ENCODE results near the gene PLTP. TPM values are rescaled to one million over a fixed set of nuclear protein-coding genes. Genes with fewer than 3 reads are reported as not detected.

The PLTP gene
- total and polyA plus RNA-seq, 3 experiments from 2014 or later, result 0.45 to 3.2 (median 2.5) TPM

DNA sequence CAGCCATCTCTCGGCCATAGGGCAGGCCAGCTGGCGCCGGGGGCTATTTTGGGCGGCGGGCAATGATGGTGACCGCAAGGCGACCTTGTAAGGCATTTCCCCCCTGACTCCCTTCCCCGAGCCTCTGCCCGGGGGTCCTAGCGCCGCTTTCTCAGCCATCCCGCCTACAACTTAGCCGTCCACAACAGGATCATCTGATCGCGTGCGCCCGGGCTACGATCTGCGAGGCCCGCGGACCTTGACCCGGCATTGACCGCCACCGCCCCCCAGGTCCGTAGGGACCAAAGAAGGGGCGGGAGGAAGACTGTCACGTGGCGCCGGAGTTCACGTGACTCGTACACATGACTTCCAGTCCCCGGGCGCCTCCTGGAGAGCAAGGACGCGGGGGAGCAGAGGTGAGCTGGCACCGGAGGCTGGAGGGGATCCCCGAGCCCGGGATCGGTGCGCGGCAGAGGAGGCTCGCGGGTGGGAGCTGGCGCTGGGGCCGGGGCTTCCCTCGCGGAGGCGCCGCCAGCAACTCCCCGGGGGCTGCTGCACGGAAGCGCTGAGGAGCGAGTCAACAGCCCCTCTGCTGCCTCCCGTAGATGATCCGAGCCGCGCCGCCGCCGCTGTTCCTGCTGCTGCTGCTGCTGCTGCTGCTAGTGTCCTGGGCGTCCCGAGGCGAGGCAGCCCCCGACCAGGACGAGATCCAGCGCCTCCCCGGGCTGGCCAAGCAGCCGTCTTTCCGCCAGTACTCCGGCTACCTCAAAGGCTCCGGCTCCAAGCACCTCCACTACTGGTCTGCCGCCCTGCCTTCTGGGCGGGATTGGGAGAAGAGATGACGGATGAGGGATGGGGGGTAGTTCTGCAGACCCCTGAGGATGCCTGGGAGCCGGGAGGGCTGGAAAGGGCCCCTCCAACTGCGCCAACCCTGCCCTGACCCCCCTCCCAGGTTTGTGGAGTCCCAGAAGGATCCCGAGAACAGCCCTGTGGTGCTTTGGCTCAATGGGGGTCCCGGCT, 20.7 kb downstream of the PLTP start, which contains the start of the genes CTSA and NEURL2:
CTSA (plus strand) TSS at position 351 of the 999 bp plus-strand sequence; CDS start at position 585, 234 bp downstream.
NEURL2 (minus strand) TSS at position 224 of the 999 bp plus-strand sequence; CDS start at position 7, 217 bp downstream.
- no peaks in the 10 kb centered on the region for H3K9me3 Mint-ChIP-seq
- Histone ChIP-seq H3K4me1 (ENCODE audit: insufficient read depth, low read length) (peaks cover 23% of the 10 kb centered on the region), H3K4me3 (ENCODE audit: low read length) (peak within 1 kb of the TSS; percentile 85), H3K27ac (ENCODE audit: low read depth, low read length) (peak within 1 kb of the TSS; percentile 53), H3K9me3 (ENCODE audit: low read length) (no peaks in the 10 kb centered on the region), H3K36me3 (ENCODE audit: insufficient read depth, low read length) (no peaks in the 10 kb centered on the region), H3K27me3 (ENCODE audit: insufficient read depth, low read length, poor library complexity, severe bottlenecking) (no peaks in the 10 kb centered on the region)
- peak within 1 kb of the TSS; percentile 83 to 97 (median 91) for H3K27ac Mint-ChIP-seq
- peak; percentile 77 to 90 (median 81) for DNase-seq
- peaks cover 29 to 47% (median 39%) of the 10 kb centered on the region in 3 donors for H3K4me1 Mint-ChIP-seq
- peak within 1 kb of the TSS; percentile 87 to 95 (median 92) for H3K4me3 Mint-ChIP-seq
- no peaks in the 10 kb centered on the region for H3K27me3 Mint-ChIP-seq
- ChIA-PET POLR2A (interaction anchor here (1.0 to 2.6 kb wide), 7 partner anchors 10 to 80 kb away, joined by 3 to 28 read pairs (median 8); partner anchors contain the start of genes PCIF1, ZNF335 and ZSWIM1), CTCF (interaction anchor here (0.7 to 7.1 kb wide), 12 partner anchors 10 to 92 kb away, joined by 3 to 39 read pairs (median 4); partner anchors contain the start of genes PCIF1 and ZSWIM1)
- H3K36me3 Mint-ChIP-seq, result peaks cover 0 to 31% (median 4%) of the 10 kb centered on the region in 3 donors

DNA sequence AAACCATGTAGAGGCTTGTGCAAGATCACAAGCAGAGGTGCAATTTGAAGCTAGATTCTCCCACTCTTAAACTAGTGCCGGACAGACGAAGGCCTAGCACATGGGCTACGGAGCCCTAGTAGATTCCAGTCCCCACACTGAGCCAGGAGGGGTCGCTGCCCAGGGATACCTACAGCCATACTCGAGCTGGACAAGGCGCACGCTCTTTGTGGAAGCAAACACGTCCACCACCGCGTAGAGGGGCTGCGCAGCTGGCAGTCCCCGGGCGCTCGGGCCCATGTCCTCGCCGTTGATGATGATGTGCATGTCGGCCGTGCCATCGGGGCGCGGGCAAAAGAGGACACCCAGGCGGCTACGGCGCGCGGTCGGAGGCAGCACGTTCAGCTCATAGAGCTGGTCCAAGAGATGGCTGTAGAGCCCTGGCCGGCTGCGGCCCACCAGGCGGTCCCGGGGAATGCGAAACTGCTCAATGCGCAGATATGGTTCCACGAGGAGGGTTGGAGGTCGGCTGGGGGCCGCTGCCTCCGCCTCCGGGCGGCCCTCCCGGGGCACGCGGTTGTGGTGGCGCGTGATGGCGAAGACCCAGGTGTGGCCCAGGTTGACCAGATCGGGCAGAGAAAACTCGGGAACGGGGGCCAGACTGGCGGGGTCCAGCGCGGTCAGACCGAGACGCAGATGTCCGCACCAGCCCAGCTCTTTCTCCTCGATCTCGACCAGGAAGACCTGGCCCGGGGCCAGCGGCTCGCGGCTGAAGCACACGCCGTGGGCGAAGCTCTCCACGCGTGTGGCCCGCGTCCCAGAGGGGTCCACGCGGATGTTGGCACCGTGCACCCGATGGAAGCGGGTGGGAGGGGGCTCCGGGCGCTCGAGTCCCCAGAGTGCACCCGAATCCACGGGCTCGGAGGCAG, 21.6 kb downstream of the PLTP start:
- no peaks in the 10 kb centered on the region for H3K27me3 Mint-ChIP-seq
- H3K9me3 ChIP-seq (ENCODE audit: low read length), result no peaks in the 10 kb centered on the region
- no peaks in the 10 kb centered on the region for H3K9me3 Mint-ChIP-seq
- POLR2A ChIA-PET, result interaction anchor here (0.6 to 2.2 kb wide), 9 partner anchors 9 to 83 kb away, joined by 3 to 22 read pairs (median 3); partner anchors contain the start of genes PCIF1 and ZSWIM1
- H3K4me1 ChIP-seq (ENCODE audit: insufficient read depth, low read length), result peaks cover 23% of the 10 kb centered on the region
- H3K36me3 ChIP-seq (ENCODE audit: insufficient read depth, low read length), result no peaks in the 10 kb centered on the region
- peak overlapping the region; percentile 87 to 95 (median 92) for H3K4me3 Mint-ChIP-seq
- peaks cover 29 to 48% (median 41%) of the 10 kb centered on the region in 3 donors for H3K4me1 Mint-ChIP-seq
- DNase-seq, result peak in 4 of 5 donors; percentile 19 to 59 (median 36)
- no peaks in the 10 kb centered on the region for H3K27me3 ChIP-seq (ENCODE audit: insufficient read depth, low read length, poor library complexity, severe bottlenecking)
- peak overlapping the region; percentile 85 for H3K4me3 ChIP-seq (ENCODE audit: low read length)
- peak overlapping the region; percentile 63 to 97 (median 83) for H3K27ac Mint-ChIP-seq
- H3K27ac ChIP-seq (ENCODE audit: low read depth, low read length), result peak overlapping the region; percentile 53
- CTCF ChIA-PET, result interaction anchor here (0.8 to 7.1 kb wide), 13 partner anchors 9 to 91 kb away, joined by 3 to 39 read pairs (median 4); partner anchors contain the start of genes PCIF1 and ZSWIM1
- peaks cover 0 to 27% (median 4%) of the 10 kb centered on the region in 3 donors for H3K36me3 Mint-ChIP-seq

DNA sequence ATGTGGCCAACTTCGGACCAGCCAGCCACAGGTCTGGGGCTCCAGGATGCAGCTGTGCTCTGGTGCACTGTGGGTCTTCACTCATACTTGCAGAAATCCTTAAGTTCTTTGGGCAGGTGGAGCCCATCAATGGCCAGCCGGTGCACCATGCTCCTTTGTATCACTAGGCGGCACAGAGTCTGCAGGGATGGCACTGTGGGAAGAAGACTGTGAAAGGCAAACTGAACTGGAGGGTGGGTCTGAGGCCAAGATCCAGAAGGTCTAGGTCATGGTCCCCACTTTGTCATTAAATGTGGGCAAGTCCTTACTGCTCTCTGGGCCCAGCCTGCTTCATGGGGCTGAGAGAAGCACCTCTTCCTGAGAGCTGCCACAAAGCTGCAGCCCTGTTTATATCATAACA, 23.3 kb downstream of the PLTP start:
- H3K4me3 ChIP-seq (ENCODE audit: low read length), result no peak overlapping the region
- H3K4me1 ChIP-seq (ENCODE audit: insufficient read depth, low read length), result peaks cover 29% of the 10 kb centered on the region
- H3K9me3 ChIP-seq (ENCODE audit: low read length), result no peaks in the 10 kb centered on the region
- no peaks in the 10 kb centered on the region for H3K27me3 Mint-ChIP-seq
- POLR2A ChIA-PET, result no interaction called here
- peaks cover 4% of the 10 kb centered on the region for H3K36me3 ChIP-seq (ENCODE audit: insufficient read depth, low read length)
- CTCF ChIA-PET, result interaction anchor here (2.6 to 7.1 kb wide), 2 partner anchors 46 to 82 kb away, joined by 12 to 39 read pairs; partner anchors contain the start of gene PCIF1
- peaks cover 31 to 51% (median 47%) of the 10 kb centered on the region in 3 donors for H3K4me1 Mint-ChIP-seq
- DNase-seq, result no peak
- H3K27me3 ChIP-seq (ENCODE audit: insufficient read depth, low read length, poor library complexity, severe bottlenecking), result no peaks in the 10 kb centered on the region
- no peak overlapping the region for H3K27ac ChIP-seq (ENCODE audit: low read depth, low read length)
- H3K4me3 Mint-ChIP-seq, result peak overlapping the region in 3 of 7 donors; percentile 44 to 84 (median 48)
- peaks cover 0 to 25% (median 2%) of the 10 kb centered on the region in 3 donors for H3K36me3 Mint-ChIP-seq
- H3K9me3 Mint-ChIP-seq, result no peaks in the 10 kb centered on the region
- H3K27ac Mint-ChIP-seq, result peak overlapping the region in 3 of 8 donors; percentile 45 to 83 (median 70)

DNA sequence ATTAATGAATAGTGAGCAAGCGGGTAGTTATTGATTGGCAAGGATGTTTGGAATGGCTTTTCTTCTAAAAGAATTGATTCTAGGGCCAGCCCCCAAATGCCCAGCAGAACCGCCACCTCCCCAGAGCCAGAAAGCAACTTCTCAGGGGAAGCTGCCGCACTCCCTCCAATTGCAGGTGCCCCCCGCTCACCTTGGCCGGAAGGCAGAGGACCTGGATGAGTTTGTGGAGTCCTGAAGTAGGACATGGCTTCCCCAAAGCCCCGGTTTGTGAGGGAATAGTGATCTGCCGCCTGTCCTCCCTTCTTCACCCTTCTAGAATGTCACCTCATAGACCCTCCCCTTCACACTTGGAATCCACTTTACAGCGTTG, 24.6 kb downstream of the PLTP start, which contains the start of gene SPATA25:
SPATA25 (minus strand) TSS at position 277 of the 370 bp plus-strand sequence; CDS start at position 245, 32 bp downstream.
- CTCF ChIA-PET, result interaction anchor here (7.1 kb wide), 1 partner anchor 47 kb away, joined by 39 read pairs; the partner anchor contains the start of gene PCIF1
- no peaks in the 10 kb centered on the region for H3K27me3 Mint-ChIP-seq
- H3K9me3 Mint-ChIP-seq, result no peaks in the 10 kb centered on the region
- H3K27ac Mint-ChIP-seq, result peak within 1 kb of the TSS in 5 of 8 donors; percentile 28 to 70 (median 51)
- peak within 1 kb of the TSS in 1 of 7 donors; percentile 84 for H3K4me3 Mint-ChIP-seq
- Histone ChIP-seq H3K4me3 (ENCODE audit: low read length) (no peak within 1 kb of the TSS), H3K4me1 (ENCODE audit: insufficient read depth, low read length) (peaks cover 17% of the 10 kb centered on the region), H3K9me3 (ENCODE audit: low read length) (no peaks in the 10 kb centered on the region), H3K36me3 (ENCODE audit: insufficient read depth, low read length) (peaks cover 6% of the 10 kb centered on the region), H3K27ac (ENCODE audit: low read depth, low read length) (no peak within 1 kb of the TSS), H3K27me3 (ENCODE audit: insufficient read depth, low read length, poor library complexity, severe bottlenecking) (no peaks in the 10 kb centered on the region)
- peaks cover 29 to 51% (median 47%) of the 10 kb centered on the region in 3 donors for H3K4me1 Mint-ChIP-seq
- H3K36me3 Mint-ChIP-seq, result peaks cover 0 to 31% (median 2%) of the 10 kb centered on the region in 3 donors
- POLR2A ChIA-PET, result no interaction called here
- DNase-seq, result peak in 1 of 5 donors; percentile 27

DNA sequence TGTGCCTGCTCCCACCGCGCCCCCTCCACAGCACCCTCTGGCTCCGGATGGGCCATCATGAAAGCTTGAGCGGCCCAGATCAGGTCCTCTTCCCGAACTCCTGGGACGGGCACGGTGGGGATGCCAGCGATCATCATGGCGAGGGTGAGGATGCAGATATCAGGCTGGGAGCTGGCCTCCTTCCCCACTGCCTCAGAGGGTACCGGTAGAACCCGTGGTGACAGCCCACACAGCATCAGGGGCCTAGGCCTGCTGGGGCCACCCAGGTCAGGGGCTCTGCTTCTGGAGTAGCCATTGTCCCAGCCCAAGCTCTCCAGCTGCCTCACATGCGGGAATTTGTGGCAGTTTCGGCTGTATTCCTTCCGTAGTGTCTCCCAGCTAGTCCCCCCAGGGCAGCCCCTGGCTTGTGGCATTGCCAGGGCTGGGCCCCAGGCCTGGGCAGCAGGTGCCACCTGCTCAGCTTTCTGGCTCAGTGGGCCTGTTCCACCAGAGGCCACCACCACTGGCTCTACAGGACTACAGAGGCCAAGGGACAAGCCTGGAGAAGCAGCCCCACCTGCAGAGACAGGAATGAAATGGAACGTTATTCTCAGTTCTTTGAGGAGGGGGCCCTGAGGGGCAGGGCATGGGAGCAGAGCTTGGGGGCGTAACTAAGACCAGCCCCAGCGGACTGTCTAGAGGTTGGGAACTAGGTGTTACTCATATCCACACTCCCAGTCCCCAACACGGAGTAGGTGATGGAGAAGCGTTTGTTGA, 25.2 kb downstream of the PLTP start:
- peak overlapping the region in 3 of 8 donors; percentile 28 to 51 (median 48) for H3K27ac Mint-ChIP-seq

DNA sequence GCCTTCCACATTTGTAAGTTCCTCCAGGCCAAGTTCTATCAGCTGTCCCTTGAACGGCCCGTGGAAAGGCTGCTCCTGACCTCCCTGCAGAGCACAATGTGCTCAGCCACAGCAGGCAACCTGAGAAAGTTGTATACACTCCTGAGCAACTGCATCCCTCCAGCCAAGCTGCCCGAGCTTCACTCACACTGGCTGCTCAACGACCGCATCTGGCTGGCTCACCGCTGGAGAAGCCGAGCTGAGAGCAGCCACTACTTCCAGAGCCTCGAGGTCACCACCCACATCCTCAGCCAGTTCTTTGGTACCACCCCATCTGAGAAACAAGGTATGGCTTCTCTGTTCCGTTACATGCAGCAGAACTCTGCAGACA, 28.9 kb downstream of the PLTP start:
- no peaks in the 10 kb centered on the region for H3K27me3 ChIP-seq (ENCODE audit: insufficient read depth, low read length, poor library complexity, severe bottlenecking)
- peaks cover 0 to 35% (median 2%) of the 10 kb centered on the region in 3 donors for H3K36me3 Mint-ChIP-seq
- H3K4me1 ChIP-seq (ENCODE audit: insufficient read depth, low read length), result peaks cover 19% of the 10 kb centered on the region
- no peaks in the 10 kb centered on the region for H3K9me3 Mint-ChIP-seq
- peak overlapping the region in 3 of 7 donors; percentile 21 to 74 (median 34) for H3K4me3 Mint-ChIP-seq
- no peaks in the 10 kb centered on the region for H3K27me3 Mint-ChIP-seq
- DNase-seq, result no peak
- no peak overlapping the region for H3K4me3 ChIP-seq (ENCODE audit: low read length)
- H3K27ac ChIP-seq (ENCODE audit: low read depth, low read length), result no peak overlapping the region
- ChIA-PET POLR2A (interaction anchor here (3.1 kb wide), 1 partner anchor 52 kb away, joined by 47 read pairs; the partner anchor contains the start of gene PCIF1), CTCF (interaction anchor here (2.2 to 3.0 kb wide), 2 partner anchors 27 to 87 kb away, joined by 8 read pairs; partner anchors contain the start of genes ACOT8 and ZSWIM3)
- peak overlapping the region in 6 of 8 donors; percentile 66 to 89 (median 74) for H3K27ac Mint-ChIP-seq
- no peaks in the 10 kb centered on the region for H3K9me3 ChIP-seq (ENCODE audit: low read length)
- H3K4me1 Mint-ChIP-seq, result peaks cover 30 to 45% (median 42%) of the 10 kb centered on the region in 3 donors
- peaks cover 6% of the 10 kb centered on the region for H3K36me3 ChIP-seq (ENCODE audit: insufficient read depth, low read length)

More for the DNA sequence above, 25.2 kb downstream of the PLTP start:
- Mint-ChIP-seq H3K4me3 (peak overlapping the region in 1 of 7 donors; percentile 61), H3K27me3 (no peaks in the 10 kb centered on the region), H3K4me1 (peaks cover 28 to 50% (median 45%) of the 10 kb centered on the region in 3 donors), H3K9me3 (no peaks in the 10 kb centered on the region), H3K36me3 (peaks cover 0 to 33% (median 2%) of the 10 kb centered on the region in 3 donors)
- Histone ChIP-seq H3K27ac (ENCODE audit: low read depth, low read length) (no peak overlapping the region), H3K4me3 (ENCODE audit: low read length) (no peak overlapping the region), H3K27me3 (ENCODE audit: insufficient read depth, low read length, poor library complexity, severe bottlenecking) (no peaks in the 10 kb centered on the region), H3K9me3 (ENCODE audit: low read length) (no peaks in the 10 kb centered on the region), H3K4me1 (ENCODE audit: insufficient read depth, low read length) (peaks cover 12% of the 10 kb centered on the region), H3K36me3 (ENCODE audit: insufficient read depth, low read length) (peaks cover 6% of the 10 kb centered on the region)
- peak in 1 of 5 donors; percentile 39 for DNase-seq
- POLR2A ChIA-PET, result no interaction called here
- CTCF ChIA-PET, result no interaction called here
